Uterus (tissue), 2 donors: ENCODE results near the gene NPR2.

Experiments
- CTCF ChIP-seq, 4 experiments: fragments of 200-600 bp in 2 of 4; fragments of 450-650 bp in 2 of 4; sonication (generic) in 2 of 4; IDR thresholded peaks; one replicate each; pipeline ENCODE4 v1.5.1; 2016 to 2019; ENCODE audit warnings: antibody characterized with exemption in 4 of 4, mild to moderate bottlenecking in 2 of 4, moderate library complexity in 1 of 4
- POLR2A ChIP-seq, 2 donors: fragments of 450-650 bp; IDR thresholded peaks; one replicate each; pipeline ENCODE4 v1.6.1; 2016; ENCODE audit warnings: antibody characterized with exemption in 2 of 2, mild to moderate bottlenecking in 1 of 2, moderate library complexity in 1 of 2

- TF ChIP-seq CTCF (IDR thresholded peaks at IDR 0.05) = no peak
- no peak for TF ChIP-seq POLR2A (IDR thresholded peaks at IDR 0.05)
Measured at GRCh38 chr9:35801328-35802128, 10.1 kb downstream of the NPR2 start.
